Activated CD8-positive, alpha-beta memory T cell treated with anti-CD3 and anti-CD28 coated beads for 36 hours (primary cell): ENCODE results near the gene INS. TPM values are rescaled to one million over a fixed set of nuclear protein-coding genes. Genes with fewer than 3 reads are reported as not detected.
"Not testable (repeated sequence)": the region's sequence is repeated elsewhere in the genome, so short reads cannot be mapped to it uniquely, and the experiment has no call there.

Source experiments
- CTCF ChIA-PET: fragments of 350-600 bp; sonication (Branson Sonifier 250); formaldehyde crosslinking; loops from one replicate; lab custom pipeline; 2021; ENCODE audit warnings: antibody characterized with exemption; lab: Charles Lee
- POLR2A ChIA-PET: fragments of 350-600 bp; sonication (Branson Sonifier 250); formaldehyde crosslinking; loops from one replicate; lab custom pipeline; 2021; ENCODE audit warnings: antibody characterized with exemption; lab: Charles Lee
- total RNA-seq, 2 experiments: library from RNA; stranded (reverse); gene quantifications; one replicate each; pipeline ENCODE4 v1.2.3, GENCODE V29; 2021

The INS gene
- total RNA-seq, 2 experiments from 2014 or later: not detected

DNA sequence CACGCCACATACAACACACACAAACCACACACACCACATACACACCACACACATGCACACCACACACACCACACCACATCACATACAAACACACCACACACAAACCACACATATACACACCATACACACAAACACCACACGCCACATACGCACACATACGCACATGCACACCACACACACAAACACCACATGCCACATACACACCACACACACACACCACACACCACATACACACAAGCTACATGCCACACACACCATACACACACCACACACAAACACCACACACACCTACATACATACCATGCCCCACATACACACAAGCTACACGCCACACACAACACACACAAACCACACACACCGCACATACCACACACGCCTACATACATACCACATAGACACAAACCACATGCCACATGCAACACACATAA lies 26.3 kb upstream of the INS start:
- ChIA-PET POLR2A (no interaction called here), CTCF (interaction anchor here (0.9 to 3.9 kb wide), 3 partner anchors 117 to 233 kb away, joined by 3 to 23 read pairs (median 6); no protein-coding TSS in a partner anchor)

DNA sequence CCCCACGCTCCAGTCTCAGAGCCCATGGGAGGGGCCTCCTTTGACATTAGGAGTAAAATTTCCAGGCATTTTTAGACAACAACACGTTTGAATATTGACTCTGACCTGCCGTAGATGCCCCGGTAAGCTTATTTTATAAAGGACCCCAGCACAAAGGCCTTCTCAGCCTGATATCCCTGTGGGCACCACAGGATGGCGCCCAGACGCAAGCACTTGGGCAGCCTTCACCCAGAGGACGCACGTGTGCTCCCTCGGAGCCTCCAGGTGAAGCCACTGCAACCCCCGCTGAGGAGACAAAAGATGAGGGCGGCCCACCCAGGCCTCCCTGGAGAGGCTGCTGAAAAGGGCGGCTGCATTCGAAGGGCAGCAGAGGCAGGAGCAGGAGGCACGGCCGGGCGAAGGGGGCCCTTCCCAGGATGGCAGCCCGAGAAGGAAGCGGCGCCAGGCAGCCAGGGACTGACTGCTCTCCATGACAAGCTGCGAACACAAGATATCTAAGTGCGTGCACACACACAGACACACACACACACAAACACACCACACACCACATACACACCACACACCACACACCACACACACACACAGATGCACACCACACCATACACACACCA lies 25.8 kb upstream of the INS start:
- POLR2A ChIA-PET: no interaction called here

DNA sequence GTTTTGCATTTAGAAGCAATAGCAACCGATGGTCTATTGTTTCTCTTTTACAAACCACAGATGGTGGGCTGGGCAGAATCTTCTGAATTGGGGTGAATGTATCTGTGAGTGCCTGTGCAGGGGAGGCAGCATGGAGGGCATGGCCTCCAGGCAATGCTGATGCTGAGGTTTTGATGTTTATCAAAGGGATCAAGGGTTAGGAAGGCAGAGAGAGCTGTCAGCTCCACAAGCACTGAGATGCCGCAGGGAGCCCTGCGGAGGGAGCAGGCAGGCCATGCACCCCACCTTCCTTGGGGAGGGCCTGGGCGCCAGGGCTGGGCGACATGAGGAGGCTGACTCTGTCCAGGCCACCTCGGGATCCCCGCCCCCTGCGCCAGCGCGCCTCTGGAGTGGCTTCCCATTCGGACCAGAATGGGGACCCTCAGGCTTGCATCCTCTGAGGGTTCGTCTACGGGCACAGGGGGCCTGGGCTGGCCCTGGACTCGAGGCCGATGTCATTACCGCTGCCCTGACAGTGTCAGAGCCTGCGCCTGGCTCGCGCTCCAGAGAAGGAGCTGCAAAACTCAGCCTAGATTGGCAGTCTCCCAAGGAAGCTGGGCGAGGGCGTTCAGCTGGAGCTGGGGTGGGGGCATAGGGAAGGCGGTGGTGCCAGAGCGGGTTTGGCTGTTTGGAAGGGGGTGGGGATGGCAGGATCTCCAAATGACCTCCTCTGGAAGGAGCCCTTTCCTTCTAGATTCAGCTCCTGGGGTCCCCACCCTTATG lies 24.5 kb upstream of the INS start:
- ChIA-PET CTCF (interaction anchor here (1.0 to 3.9 kb wide), 4 partner anchors 9 to 235 kb away, joined by 3 to 23 read pairs (median 3); no protein-coding TSS in a partner anchor), POLR2A (no interaction called here)

More for the DNA sequence above, 25.8 kb upstream of the INS start:
- CTCF ChIA-PET: interaction anchor here (0.9 to 3.9 kb wide), 4 partner anchors 13 to 234 kb away, joined by 3 to 23 read pairs (median 4); no protein-coding TSS in a partner anchor

DNA sequence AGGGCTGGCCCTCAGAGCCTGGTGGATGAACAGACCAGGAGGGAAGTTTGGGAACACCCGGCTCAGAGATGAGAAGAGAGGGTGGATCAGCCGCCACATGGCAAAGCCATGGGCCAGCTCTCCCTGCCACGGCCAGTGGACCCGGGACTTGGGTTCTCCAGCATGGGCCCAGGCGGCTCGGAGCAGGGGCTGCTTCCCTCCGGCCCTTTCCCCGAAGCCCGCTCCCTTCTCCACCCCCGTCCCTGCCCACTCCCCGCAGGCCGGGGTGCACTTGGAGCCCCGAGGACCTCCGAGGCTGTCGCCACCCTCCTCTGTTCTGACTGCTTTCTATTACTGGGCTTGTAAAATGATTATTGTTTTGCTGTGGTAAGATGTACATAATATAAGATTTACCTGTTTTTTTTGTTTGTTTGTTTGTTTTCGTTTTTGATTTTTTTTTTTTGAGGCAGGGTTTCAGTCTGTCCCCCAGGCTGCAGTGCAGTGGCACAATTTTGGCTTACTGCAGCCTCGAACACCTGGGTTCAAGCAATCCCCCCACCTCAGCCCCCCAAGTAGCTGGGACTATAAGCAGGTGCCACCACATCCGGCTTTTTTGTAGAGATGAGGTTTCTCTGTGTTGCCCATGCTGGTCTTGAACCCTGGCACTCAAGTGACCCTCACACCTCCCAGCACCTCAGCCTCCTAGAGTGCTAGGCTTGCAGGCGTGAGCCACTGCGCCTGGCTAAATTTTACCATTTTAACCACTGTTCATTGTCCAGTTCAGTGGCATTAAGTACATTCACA lies 21.9 kb upstream of the INS start:
- POLR2A ChIA-PET: no interaction called here
- CTCF ChIA-PET: no interaction called here

DNA sequence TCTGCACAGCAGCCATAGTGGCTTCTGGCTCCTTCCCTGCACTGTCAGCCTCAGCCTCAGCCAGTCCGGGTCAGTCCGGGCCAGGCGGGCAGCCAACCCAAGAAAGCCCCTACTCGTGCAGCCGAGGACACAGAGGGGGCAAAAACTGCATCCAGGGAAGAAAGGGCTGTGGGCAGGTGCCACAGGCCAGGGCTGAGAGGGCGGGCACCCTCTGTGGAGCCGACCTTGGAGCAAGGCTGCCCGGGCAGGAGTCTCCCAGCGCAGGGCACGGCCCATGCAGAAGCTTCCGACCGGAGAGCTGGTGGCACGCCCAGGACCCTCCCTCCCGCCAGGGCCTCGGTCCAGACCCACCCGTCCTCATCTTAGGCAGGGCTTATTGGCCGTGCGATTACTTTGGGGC lies 21.1 kb upstream of the INS start:
- POLR2A ChIA-PET: no interaction called here
- CTCF ChIA-PET: no interaction called here

DNA sequence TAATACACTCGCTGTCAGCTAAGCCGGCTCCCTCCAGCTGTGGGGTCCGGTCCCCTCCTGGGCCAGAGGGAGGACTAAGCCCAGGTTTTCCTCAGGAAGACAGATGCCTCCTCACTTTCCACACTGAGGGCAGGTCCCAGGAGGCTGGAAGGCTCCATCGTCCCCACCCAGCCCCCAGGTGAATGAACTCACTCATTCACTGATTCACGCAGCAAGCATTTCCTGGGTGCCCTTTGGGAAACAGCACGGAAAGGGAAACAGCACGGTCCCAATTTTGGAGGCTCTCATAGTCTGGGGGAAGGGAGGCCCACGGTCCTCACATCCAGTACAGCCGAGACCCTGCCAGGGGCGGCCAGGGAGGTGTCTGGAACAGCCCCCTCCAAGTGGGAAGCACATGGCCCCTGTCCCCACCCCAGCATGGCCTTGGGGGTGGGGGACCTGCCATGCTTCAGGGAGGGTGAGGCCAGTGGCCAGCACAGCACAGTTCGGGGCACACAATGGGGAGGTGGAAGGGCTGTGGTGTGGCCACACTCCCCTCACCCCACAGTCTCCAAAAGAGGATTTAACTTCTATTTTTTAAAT lies 19.9 kb upstream of the INS start:
- ChIA-PET CTCF (no interaction called here), POLR2A (no interaction called here)

DNA sequence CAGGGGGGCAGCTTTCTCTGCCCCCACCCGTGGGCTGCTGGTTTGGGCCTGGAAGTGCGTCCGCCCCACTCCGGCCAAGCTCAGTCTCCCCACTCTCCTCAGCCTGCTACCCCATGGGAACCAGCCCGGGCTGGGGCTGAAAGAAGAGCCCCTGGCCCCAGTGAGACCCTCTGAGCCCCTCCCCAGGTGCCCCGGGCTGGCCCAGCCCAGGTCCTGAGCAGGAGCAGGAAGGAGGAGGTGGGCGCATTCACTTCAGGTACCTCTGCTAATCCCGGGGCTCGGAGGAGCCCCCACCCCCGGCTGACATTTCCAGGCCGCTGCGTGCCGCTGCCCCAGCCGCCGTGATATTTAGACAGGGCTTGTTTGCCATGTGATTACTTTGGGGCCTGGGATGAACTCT lies 19.3 kb upstream of the INS start:
- POLR2A ChIA-PET: no interaction called here
- CTCF ChIA-PET: no interaction called here

DNA sequence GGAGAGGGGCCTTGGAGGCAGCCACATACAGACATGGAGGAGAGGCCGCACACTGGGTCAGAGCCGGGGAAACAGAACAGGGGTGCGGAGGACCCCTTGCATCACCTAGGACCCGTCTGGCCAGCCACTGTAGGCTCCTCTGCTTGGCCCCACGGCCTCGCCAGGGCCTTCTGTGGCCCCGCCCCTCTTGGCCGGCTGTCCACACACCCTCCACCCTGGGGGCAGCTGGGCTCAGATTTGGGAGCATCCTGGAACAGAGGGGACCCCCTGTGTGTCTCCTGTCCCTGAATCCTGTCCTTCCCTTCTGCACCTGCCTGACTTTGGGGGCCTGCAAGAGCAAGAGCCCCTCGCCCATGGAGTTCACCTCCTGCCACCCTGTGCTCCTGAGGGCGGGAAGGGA lies 18.5 kb upstream of the INS start:
- CTCF ChIA-PET: no interaction called here
- POLR2A ChIA-PET: no interaction called here

DNA sequence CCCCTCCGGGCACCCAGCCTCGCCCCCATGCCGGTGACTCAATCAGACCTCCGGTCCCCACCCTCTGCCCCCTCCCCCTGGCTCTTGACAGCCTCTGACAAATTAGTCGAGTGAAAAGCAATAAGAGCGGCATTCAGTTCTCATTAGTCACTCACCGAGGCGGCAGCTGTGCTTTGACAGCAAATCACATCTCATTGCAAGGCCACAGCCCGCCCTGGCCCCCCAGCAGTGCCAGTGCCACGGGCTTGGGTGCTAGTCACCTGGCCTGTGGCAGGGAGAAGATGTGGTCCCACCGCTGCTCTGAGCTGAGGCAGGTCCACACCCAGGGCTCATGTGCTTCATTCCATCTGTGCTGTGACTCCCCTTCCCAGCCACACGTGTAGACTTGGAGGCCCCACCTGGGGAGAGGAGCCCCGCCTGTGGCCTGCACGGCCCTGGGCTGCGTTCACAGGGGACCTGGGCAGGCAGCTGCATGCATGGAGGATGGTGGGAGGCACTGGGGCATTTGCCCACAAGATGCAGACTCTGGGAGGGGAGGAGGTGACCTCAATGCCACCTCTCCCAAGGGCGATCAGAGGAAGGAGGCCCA lies 18.0 kb upstream of the INS start:
- POLR2A ChIA-PET: interaction anchor here (0.6 kb wide), 1 partner anchor 148 kb away, joined by 3 read pairs; no protein-coding TSS in a partner anchor

DNA sequence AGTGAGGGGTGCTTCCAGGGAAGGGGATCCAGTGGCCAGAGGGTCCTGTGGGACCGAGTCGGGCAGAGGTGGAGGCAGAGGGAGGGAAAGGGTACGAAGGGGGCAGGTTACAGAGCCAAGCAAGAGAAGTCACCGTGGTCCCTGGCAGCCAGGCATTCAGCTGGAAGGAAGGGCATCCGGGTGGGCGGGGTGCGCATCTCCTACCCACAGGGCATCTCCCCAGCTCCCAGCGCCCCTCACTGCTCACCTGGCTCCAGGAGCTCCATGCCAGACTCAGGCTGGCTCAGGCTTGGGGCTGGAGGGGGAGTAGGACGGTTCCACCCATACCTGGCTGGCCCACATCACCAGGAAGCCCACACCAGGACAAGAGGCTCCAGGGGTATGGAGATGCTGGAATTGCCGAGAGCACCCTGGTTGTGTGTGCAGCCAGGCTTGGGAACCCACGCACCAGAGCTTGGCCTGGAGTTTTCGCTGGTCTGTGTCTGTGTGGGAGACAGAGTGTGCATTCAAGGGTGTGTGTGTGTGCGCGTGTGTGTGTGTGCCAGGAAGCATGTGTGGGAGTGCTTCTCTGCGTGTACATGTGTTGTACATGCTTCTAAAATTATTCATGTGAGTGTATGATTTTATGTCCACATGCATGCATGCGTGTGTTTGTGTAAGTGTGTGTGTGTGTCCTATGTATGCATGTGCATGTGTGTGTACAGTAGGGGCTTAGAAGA lies 17.2 kb upstream of the INS start:
- POLR2A ChIA-PET: not testable (repeated sequence)
- CTCF ChIA-PET: interaction anchor here (1.2 kb wide), 1 partner anchor 132 kb away, joined by 3 read pairs; no protein-coding TSS in a partner anchor

More for the DNA sequence above, 18.0 kb upstream of the INS start:
- CTCF ChIA-PET: no interaction called here

DNA sequence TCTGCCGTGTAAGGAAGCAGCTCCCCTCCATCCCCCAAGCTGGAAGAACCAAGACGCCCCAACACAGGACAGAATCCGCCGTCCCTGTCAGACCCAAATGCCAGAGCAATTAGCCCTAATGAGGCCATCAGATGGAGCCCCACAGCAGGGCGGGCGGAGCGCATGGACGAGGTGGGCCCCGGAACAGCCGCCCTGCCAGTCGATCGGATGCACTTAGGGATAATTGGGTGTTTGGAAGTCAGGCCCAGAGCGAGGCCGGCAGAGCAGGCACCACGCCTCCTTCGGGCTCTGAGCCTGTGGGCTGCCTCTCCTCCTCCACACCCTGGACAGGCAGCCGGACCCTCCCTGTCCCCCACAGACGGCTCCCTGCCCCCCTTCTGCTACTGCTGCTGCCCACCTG lies 16.1 kb upstream of the INS start:
- POLR2A ChIA-PET: no interaction called here
- CTCF ChIA-PET: no interaction called here

DNA sequence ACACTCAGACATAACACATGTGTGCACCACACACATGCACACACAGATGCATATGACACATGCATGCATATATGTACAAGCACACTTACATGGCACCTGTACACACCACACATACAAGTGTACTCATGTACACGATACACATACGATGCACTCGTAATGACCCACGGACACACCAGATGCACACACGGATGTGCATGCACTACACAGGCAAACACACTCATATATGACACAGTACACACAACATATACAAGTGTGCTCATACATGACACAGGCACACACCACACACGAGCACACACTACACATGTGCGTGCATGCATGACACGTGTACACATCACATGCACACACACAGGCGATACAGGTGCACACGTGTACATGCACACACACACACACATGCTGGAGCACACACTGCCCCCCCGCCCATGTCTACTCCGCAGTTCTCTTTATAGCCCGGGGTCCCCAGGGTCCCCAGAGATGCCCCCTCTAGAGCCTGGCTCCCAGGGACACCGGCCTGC lies 15.4 kb upstream of the INS start:
- CTCF ChIA-PET: no interaction called here
- POLR2A ChIA-PET: no interaction called here

DNA sequence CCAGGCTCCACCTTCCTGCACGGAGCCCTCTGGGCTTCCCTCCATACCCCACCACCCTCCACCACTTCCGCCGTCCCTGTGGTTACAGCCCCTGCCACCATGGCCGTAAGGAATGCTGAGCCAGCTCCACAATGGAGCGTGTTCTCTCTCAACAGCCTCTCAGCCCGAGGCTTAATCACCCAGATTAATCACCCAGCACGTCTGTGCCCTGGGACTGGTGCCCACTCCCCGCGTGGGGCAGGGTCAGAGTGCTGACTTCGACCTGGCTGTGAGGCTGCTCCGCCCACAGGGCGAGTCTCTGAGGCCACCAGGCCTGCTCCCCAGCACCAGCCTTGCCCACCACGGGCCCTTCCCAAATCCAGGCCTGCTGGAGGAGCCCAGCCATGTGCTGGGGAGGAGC lies 14.7 kb upstream of the INS start:
- CTCF ChIA-PET: no interaction called here
- POLR2A ChIA-PET: no interaction called here

DNA sequence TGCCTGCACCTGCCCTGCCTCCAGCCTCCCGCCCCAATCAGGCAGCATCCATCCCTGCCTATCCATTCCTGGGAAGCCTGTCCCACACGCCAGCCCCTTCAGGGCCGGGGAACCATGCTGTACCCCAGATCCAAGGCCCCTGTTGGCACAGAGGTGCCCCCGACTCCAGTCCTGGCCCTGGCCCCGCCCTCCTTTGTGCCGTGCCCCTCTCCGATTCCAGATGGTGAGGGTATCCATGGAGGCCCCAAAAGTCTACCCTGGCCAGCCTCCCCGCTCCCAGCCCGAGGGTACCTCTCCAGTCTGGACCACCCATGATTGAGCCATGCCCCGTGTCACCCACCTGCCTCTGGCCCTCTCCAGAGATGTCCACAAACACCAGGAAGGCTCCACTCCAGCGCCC lies 13.4 kb upstream of the INS start:
- ChIA-PET POLR2A (no interaction called here), CTCF (no interaction called here)

DNA sequence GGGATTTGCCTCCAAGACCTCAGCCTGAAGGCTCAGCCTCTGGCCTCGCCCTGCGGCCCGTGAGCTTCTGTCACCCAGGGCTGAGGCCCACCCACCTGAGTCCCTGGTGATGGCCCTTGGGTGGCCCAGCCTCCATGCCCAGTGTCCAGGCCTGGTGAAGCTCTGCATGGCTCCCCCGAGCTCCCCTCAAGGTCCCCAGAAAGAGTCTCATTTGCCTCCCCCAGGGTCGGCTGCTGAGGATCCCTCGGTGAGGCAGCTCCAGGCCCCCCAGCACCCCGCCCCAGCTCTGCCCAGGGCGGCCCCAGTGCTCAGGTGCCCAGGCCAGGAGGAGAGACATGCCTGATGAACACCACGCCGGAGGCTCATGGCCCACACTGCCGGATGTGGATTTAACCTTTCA lies 12.8 kb upstream of the INS start:
- CTCF ChIA-PET: no interaction called here

DNA sequence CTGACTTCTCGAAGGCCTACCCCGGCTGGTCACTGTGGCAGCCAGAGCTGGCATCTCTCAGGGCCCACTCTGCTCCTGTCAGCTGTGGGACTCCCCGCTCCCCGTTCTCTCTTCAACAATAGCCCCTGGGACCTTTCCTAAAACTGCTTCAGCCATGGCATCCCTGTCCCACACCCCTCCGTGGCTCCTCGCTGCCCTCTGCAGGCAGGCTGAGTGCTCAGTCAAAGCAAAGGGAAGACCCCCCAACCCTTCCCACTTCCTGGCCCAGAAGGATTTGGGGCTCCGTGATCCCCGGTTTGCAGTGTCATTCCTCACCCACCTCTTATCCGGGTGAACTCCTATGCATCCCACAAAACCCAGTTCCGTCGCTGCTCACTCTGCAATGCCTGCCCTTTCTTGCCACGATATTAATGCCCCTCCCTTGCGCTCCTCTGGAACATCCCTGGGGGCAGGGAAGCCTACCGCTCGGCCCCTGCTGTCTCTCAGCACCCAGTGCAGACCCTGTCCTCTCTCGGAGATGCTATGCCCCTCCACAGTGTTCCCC lies 12.2 kb upstream of the INS start:
- ChIA-PET POLR2A (no interaction called here), CTCF (no interaction called here)

More for the DNA sequence above, 12.8 kb upstream of the INS start:
- POLR2A ChIA-PET: no interaction called here

DNA sequence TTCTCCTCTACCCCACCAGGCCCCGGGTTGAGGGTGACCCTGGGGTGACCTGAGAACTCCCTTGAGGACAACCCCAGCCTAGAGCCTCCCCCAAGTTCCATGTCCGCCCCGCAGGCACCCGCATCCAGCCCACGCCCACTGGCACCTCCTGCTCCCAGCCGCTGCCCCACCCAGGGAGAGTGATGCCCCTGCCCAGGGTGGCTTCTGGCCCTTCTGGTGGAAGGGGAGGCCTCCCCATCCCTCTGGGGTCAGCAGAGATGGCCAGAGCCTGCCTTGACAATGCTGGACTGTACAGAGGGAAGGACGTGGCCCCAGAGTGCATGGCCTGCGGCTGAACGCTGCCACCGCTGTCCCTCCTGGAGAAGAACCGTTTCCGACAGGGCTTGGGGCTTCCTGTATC lies 11.7 kb upstream of the INS start:
- POLR2A ChIA-PET: no interaction called here
- CTCF ChIA-PET: interaction anchor here (0.8 kb wide), 1 partner anchor 67 kb away, joined by 3 read pairs; no protein-coding TSS in a partner anchor

DNA sequence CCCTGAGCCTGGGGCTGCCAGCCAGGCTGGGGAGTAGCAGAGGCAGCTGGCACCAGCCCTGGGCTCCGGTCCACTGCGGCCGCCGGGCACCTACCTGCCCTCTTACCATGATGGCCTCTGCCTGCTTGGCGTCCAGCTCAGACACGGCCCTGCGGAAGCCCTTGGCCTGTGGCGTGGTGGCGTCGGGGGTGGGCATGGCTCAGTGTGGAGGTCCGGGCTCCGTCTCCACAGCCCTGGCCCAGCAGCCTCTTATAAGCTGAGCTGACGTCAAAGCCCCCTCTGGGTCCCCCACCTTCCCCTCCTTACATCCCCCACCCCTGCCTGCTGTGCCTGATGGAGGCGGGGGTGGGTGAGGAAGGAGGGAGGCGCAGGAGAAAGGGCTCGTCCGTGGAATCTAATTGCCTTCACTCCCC lies 10.6 kb upstream of the INS start, which contains the start of gene TH:
TH (minus strand) TSS at position 225 of the 413 bp plus-strand sequence; CDS start at position 196, 29 bp downstream.
- POLR2A ChIA-PET: no interaction called here
- CTCF ChIA-PET: interaction anchor here (0.8 kb wide), 1 partner anchor 68 kb away, joined by 3 read pairs; no protein-coding TSS in a partner anchor
